Ovary (tissue), 3 donors: Measurements from ENCODE around the gene REEP3.

Source experiments
- POLR2A ChIP-seq: fragments of 450-650 bp; IDR thresholded peaks from one replicate; pipeline ENCODE4 v1.6.1; 2017; ENCODE audit warnings: antibody characterized with exemption, mild to moderate bottlenecking, moderate library complexity
- TF ChIP-seq, protein P1 (sequence below), 3 donors: fragments of 450-650 bp in 2 of 3; fragments of 200-600 bp in 1 of 3; IDR thresholded peaks; one replicate each; pipeline versions ENCODE4 v1.5.1 to v1.8.0; 2016 to 2022; ENCODE audit warnings: antibody characterized with exemption in 3 of 3, mild to moderate bottlenecking in 1 of 3
- donor health status: DM: no; HTN: no; CAD: no.

DNA sequence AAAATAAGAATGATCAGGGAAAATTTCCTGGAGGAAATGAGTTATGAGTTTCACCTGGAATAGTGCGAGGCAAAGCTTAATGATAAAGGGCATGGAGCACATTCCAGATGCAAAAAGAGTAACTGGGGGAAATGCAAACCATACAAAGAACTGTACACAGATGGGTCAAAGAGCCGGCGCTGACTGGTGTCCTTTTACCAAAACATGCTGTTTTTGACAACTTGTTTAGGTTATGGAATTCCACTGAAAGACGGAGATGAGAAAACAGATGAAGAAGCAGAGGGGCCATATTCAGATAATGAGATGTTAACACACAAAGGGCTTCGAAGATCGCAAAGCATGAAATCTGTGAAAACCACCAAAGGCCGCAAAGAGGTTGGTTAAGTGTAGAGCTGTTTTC lies 98.2 kb downstream of the REEP3 start:
- TF ChIP-seq, protein P1, sequence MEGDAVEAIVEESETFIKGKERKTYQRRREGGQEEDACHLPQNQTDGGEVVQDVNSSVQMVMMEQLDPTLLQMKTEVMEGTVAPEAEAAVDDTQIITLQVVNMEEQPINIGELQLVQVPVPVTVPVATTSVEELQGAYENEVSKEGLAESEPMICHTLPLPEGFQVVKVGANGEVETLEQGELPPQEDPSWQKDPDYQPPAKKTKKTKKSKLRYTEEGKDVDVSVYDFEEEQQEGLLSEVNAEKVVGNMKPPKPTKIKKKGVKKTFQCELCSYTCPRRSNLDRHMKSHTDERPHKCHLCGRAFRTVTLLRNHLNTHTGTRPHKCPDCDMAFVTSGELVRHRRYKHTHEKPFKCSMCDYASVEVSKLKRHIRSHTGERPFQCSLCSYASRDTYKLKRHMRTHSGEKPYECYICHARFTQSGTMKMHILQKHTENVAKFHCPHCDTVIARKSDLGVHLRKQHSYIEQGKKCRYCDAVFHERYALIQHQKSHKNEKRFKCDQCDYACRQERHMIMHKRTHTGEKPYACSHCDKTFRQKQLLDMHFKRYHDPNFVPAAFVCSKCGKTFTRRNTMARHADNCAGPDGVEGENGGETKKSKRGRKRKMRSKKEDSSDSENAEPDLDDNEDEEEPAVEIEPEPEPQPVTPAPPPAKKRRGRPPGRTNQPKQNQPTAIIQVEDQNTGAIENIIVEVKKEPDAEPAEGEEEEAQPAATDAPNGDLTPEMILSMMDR (IDR thresholded peaks at IDR 0.05): no peak
- no peak for TF ChIP-seq POLR2A
